Adrenal gland (tissue), 5 donors: ENCODE data around the gene EFCAB8.

Source experiments
- POLR2A ChIP-seq, 2 donors: fragments of 450-650 bp; IDR thresholded peaks; one replicate each; pipeline ENCODE4 v1.6.1; 2017; ENCODE audit warnings: antibody characterized with exemption in 2 of 2, mild to moderate bottlenecking in 2 of 2, moderate library complexity in 1 of 2
- TF ChIP-seq, protein P1 (sequence below), 6 experiments: fragments of 450-650 bp in 4 of 6; fragments of 200-600 bp in 2 of 6; sonication (generic) in 1 of 6; IDR thresholded peaks; 1 replicate in 5 of 6; 2 replicates in 1 of 6; pipeline versions ENCODE4 v1.5.1 to v1.8.0; 2016 to 2021; ENCODE audit warnings: antibody characterized with exemption in 6 of 6, mild to moderate bottlenecking in 2 of 6, moderate library complexity in 1 of 6
- donor health status: DM: no; HTN: no; CAD: no.

GRCh38 chr20:32911355-32911754, 52.6 kb downstream of the EFCAB8 start:
- TF ChIP-seq, protein P1, sequence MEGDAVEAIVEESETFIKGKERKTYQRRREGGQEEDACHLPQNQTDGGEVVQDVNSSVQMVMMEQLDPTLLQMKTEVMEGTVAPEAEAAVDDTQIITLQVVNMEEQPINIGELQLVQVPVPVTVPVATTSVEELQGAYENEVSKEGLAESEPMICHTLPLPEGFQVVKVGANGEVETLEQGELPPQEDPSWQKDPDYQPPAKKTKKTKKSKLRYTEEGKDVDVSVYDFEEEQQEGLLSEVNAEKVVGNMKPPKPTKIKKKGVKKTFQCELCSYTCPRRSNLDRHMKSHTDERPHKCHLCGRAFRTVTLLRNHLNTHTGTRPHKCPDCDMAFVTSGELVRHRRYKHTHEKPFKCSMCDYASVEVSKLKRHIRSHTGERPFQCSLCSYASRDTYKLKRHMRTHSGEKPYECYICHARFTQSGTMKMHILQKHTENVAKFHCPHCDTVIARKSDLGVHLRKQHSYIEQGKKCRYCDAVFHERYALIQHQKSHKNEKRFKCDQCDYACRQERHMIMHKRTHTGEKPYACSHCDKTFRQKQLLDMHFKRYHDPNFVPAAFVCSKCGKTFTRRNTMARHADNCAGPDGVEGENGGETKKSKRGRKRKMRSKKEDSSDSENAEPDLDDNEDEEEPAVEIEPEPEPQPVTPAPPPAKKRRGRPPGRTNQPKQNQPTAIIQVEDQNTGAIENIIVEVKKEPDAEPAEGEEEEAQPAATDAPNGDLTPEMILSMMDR (IDR thresholded peaks at IDR 0.05), result no peak
- no peak for TF ChIP-seq POLR2A (IDR thresholded peaks at IDR 0.05)
